GM12874 (cell line): ENCODE data around the gene IFI44L.
A peak's percentile ranks its signal among the peaks of the same experiment; 100 is the strongest.

Experiments used
- CTCF ChIP-seq: IDR thresholded peaks from 2 replicates; pipeline ENCODE4 v1.5.1; 2011; ENCODE audit warnings: low read depth, mild to moderate bottlenecking, control low read depth, low read length, moderate library complexity; ENCODE audit not compliant: insufficient read depth

IFI44L gene

DNA sequence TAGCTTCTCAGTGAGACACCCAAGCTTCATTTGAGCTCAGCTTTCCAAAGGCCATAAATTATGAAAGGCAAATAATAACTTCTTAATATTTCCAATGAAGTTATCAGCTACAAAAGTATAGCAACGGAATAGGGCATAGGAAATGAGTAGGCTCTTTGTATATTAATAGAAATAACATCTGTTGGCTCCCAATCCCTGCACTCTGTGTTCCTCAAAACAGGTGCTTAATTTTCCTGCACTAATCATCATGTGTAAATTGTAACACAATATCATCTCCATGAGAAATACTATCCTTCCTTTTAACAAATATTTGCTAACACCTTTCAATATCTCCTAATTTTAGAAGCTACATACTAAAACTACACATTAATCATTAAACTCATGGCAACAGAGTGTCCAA is 19.2 kb upstream of the IFI44L start:
- TF ChIP-seq CTCF = no peak

GRCh38 chr1:78603206-78603605 is 17.0 kb upstream of the IFI44L start:
- TF ChIP-seq CTCF = no peak

DNA sequence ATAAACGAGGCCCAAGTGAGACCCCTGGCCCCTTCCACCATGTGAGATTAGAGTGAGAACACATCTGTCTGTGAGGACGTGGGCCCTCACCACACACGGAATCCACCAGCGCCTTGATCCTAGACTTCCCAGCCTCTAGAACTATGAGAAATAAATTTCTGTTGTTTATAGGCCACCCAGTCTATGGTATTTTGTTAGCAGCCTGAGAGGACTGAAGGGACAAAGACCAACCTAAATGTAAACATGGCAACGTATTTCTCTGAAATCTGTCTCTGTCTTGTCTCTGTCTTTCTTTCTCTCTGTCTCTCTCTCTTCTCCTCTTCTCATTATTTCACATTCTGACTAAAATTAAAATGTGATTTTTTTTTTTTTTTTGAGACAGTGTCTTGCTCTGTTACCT is 15.6 kb upstream of the IFI44L start:
- TF ChIP-seq CTCF = no peak

DNA sequence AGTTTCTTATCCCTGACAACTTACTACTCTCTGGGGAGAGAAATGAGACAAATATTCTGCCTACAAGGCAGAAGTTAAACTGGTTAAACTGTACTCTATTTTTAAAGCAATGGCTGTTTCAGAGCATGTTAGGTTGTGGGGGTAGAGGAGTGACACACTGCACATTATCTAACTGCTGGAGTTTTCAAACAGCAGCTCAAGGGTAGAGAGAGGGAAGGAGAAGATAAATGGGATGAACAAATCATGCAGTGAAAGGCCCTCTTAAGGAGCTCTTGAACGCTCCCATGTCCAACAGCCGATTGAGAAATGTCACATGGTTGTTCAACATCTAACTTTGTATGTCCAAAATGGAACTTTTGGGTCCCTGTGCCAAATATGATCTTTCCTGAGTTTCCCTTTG is 14.0 kb upstream of the IFI44L start:
- no peak for TF ChIP-seq CTCF

GRCh38 chr1:78607334-78607927 is 12.8 kb upstream of the IFI44L start:
- 0 out of 2 replicates have a peak, but pooled peaks have one; percentile 0 for TF ChIP-seq CTCF

DNA sequence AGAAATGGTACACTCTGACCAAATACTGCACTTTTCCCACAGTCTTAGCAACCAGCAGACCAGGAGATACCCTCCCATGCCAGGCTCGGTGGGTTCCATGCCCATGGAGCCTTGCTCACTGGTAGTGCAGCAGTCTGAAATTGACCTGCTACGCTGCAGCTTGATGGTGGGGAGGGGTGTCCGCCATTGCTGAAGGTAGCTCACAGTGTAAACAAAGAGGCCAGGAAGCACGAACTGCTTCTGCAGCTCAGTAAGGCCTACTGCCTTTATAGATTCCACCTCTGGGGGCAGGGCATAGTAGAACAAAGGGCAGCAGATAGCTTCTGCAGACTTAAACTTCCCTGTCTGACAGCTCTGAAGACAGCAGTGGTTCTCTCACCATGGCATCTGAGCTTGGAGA is 12.3 kb upstream of the IFI44L start:
- no peak for TF ChIP-seq CTCF

DNA sequence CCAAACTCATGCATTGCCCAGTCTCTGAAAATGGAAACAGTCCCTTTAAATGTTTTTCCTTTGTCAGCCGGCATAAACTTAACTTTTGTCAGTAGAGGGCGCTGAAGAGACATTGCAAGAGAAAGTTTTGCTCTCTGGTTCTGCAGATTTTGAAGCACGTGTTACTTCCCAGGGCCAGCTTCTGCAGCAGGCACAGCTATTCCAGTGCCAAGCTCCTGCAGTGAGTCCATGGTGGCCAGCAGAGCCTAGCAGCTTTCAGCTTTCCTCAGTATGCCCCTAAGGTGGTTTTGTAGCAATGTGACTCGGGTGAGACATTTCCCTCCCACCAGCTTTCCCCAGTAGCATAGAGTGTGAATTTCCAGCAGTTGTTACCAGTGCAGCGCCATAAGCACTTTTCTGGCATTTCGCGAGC is 2.6 kb upstream of the IFI44L start:
- peak; percentile 69 for TF ChIP-seq CTCF
